GM18505 (cell line): Measurements from ENCODE around the gene SRD5A3.

Experiments used
- ATAC-seq: cut with Tn5 transposase; IDR thresholded peaks from one replicate; pipeline ENCODE4 v1.9.1; 2021; ENCODE audit not compliant: unreplicated experiment
- POLR2A ChIP-seq: IDR thresholded peaks from 4 replicates; pipeline ENCODE4 v1.6.1; 2011; ENCODE audit warnings: borderline replicate concordance; ENCODE audit not compliant: insufficient read depth, insufficient read length; ENCODE audit errors: extremely low read depth

Gene SRD5A3

DNA sequence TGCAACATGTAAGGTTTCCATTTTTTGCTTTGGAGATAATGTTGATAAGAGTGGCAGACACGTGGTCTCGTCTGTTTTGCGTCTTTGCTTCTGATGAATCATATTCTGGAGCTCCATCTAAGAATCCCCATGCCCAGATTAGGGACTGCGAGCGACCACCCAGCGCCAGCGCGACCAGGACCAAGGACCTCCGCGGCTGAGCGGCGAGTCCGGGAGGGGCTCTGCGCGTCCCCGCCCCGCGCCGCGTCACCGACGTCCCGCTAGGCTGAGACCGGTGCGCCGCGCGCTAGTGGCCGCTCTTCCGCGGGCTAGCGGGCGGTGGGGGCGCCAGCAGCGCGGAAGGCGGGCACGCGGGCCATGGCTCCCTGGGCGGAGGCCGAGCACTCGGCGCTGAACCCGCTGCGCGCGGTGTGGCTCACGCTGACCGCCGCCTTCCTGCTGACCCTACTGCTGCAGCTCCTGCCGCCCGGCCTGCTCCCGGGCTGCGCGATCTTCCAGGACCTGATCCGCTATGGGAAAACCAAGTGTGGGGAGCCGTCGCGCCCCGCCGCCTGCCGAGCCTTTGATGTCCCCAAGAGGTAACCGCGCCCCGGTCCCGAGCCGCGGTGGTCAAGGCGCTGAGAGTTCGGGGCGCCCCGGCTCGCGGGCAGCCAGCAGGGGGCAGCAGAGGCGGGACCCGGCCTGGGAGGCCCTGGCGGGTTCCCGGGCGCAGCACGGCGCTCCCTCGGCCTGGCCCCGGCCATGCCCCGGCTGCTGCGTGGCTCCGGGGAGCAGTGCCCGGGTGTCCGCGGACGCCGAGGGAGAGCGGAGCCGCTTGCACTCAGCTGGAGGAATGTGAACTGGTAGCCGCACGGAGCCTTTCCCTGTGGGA lies at the start of gene SRD5A3:
Gene SRD5A3, plus strand, starts transcription at position 263 of the 871 bp plus-strand sequence. Its CDS starts 95 bp downstream, at position 358.
- TF ChIP-seq POLR2A, result peak; percentile 70
- ATAC-seq, result peak; percentile 96

DNA sequence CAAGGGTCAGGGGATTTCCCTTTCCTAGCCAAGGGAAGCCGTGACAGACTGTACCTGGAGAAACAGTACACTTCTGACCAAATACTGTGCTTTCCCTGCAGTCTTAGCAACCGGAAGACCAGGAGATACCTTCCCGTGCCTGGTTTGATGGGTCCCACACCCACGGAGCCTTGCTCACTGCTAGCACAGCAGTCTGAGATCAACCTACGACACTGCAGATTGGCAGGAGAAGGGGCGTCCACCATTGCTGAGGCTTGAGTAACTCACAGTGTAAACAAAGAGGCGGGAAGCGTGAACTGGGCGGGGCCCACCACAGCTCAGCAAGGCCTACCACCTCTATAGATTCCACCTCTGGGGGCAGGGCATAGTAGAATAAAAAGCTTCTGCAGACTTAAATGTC lies 48.7 kb upstream of the SRD5A3 start:
- ATAC-seq, result no peak
- no peak for TF ChIP-seq POLR2A

DNA sequence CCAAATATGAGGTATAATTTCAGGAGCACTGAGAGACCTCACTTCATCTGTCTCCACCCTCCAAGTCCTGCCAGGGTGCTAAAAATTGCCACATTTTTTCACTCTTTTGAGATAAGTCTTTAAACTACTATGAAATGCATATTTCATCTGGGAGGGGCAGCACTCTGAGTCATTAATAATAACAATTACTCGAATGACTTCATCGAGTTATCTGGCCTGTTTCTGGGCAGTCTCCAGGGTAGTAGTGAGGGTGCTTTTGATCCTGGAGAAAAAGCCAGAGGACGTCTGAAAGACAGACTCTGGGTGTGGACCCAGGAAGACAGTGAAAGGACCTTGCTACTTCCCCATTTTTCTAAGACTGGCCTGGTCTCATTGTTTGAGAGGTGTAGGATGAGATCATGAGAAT lies 42.3 kb upstream of the SRD5A3 start:
- no peak for ATAC-seq
- TF ChIP-seq POLR2A, result no peak

DNA sequence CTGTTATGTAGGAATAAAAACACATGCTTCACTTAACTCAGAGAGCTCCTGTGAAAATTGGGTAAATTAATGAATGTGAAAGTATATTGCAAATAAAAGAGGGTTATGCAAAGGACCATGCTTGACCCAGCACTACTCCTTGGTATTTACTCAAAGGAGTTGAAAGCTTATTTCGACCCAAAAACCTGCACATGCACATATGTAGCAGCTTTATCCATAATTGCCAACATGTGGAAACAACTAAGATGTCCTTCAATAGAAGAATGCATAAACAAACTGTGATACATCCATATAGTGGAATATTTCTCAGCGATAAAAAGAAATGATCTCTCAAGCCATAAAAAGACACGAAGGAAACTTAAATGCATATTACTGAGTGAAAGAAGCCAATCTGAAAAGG lies 41.7 kb upstream of the SRD5A3 start:
- TF ChIP-seq POLR2A, result no peak
- no peak for ATAC-seq

DNA sequence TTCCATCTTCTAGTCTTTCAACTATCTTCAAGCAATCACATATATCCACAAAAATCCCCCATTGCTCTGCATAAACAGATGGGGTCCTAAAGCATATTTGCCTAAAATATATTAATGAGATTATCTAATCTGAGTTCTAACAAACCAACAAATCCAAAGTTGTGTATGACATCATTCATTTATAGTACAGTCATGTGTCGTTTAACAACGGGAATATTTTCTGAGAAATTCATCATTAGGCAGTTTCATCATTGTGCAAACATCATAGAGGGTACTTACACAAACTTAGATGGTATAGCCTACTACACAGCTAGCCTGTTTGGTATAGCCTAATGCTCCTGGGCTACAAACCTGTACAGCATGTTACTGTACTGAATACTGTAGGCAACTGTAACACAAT lies 38.0 kb upstream of the SRD5A3 start:
- ATAC-seq, result no peak
- no peak for TF ChIP-seq POLR2A

DNA sequence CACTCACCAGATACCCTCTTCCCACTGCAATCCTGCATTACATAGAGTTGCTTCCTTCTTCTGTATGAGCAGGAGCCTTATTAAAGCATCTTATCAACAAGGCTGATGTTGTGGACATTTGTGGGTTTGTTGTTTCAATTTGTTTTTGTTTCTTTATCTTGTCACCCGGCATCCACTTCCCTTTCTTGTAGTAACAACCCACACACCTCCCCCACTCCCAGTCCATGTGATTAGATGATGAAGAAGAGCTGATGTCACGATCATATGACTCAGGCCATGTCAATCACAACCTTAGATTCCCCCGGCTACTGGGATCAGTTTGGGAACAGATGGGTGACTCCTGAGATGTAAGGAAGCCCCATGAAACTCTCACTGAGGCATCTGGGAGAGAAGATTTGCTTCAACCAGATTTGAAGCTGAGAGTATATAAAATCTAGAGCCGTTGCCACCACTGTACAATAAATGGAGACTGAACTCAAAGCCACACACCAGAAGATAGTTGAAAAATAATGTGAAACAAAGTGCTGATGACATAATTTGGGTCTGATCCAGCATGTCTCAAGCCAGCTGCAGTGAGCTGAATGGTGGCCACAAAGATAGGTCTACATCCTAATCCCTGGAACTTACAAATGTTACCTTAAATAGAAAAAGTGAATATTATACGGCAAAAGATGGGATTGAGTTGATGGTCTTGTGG lies 34.1 kb upstream of the SRD5A3 start:
- no peak for ATAC-seq

DNA sequence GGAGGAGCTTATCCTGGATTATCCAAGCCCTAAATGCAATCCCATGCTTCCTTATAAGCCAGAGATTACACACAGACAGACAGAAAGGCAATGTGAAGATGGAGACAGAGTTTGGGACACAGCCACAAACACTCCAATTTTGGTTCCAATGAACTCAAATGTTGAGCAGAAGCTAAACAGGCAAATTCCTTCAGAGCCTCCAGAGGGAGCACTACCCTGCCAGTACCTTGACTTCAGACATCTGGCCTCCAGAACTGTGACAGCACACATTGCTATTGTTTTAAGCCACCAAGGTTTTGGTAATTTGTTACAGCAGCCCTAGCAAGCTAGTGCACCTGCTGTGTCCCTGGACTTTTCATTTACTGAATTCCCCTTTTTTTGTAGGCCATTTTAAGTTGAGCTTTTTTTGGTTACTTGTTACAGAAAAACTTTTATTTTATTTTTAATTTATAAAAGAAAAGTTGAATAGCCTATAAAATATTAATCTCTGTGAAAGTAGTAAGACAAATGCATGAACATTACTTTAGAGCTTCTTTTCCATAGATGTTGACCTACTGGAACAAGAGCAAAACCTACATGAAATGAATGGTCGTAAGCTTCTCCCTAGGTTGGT lies 33.4 kb upstream of the SRD5A3 start:
- peak; percentile 78 for ATAC-seq
- TF ChIP-seq POLR2A, result no peak

More for the DNA sequence above, 34.1 kb upstream of the SRD5A3 start:
- no peak for TF ChIP-seq POLR2A

DNA sequence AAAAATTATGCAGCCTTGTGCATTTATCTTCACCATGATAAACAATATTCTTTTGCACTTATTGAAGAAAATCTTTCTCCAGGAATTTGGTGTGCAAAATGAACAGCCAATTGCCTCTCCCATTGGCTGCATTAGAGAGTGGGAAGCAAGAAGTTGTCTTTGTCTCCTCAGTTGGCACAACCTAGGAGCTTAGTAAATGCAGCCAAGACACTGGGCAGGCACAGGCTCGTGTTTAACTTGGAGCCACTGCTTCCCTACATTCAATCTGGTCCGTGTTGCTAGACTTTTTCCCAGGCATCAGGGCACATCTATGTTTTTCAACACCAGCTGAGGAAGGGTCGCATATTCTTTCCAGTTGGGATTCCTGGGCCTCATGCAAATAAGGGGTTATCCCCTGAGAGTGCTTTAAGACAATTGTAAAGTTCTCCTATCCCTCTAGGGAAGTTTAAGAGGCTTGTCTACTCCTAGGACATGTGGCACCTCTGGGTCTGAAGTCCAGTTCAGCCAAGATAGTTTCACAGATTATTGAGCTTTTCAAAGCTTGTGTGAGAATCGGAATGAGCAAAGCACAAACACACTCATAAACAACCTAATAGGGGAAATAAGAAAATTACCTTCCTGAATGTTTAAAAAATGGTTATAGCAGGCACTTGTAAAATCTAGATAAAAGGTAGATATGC lies 31.8 kb upstream of the SRD5A3 start:
- no peak for TF ChIP-seq POLR2A
- ATAC-seq, result no peak

DNA sequence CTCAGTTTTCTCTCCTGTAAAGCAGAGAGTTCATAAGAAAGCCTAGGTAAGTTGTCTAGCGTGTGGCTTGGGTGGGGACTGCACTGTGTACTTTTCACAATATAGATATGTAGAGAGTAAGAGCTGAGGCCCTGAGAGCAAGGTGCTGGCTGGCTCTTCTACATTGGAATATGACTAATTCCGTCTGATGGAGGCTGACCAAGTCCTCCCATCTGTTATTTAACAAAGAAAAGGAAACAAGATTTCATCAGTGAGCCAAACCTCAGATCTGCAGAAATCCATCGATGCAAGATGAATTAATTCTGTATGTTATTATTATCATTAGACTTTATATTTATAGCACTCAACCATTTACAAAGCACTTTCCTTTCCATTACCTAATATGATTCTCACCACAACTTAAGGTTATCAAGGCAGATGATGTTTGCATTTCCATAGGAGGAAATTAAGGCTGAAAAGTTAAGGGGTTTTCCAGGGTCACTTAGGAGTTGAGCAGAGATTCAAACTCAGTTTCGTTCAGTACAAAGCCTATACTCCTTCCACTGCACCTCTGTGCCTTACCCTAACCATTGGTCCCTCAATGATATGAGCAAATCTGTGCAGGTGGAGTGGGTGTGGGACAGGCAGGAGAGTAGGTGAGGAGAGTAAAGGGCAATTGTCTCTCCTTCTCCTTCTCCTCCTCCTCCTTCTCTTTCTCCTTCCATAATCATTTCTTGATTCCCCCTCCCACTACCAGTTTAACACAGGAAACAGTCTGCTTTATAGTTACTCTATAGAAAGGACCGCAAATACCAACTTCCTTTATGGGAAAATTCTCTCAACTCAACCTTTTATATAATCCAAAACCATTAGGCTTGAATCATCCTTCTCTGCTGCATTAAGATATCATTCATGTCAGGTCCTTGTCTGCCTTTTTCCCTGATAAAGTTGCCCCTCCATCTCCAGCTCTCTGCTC lies 27.6 kb upstream of the SRD5A3 start:
- no peak for ATAC-seq
- TF ChIP-seq POLR2A, result no peak

DNA sequence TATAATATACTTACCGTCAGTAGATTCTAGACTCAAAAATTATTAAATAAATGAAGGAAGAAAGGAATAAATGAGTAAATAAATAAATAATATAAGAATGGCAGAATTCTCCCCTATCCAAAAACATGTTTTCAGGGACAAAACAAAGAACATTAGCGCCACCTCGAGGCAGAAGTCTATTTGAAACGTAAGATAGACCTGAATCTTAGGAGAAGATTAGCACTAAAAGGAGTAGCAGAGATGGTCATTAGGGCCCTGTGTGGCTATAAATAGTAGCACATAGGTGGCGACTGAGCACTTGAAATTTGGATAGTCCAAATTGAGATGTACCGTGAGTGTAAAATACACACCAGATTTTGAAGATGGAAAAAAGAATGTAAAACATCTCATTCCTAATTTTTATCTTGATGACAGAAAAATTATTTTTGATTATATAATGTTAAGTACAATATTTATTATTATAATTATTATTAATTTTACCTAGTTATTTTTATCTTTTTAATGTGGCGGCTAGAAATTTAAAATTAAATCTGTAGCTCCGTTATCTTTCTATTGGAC lies 24.3 kb upstream of the SRD5A3 start:
- no peak for TF ChIP-seq POLR2A
- no peak for ATAC-seq

DNA sequence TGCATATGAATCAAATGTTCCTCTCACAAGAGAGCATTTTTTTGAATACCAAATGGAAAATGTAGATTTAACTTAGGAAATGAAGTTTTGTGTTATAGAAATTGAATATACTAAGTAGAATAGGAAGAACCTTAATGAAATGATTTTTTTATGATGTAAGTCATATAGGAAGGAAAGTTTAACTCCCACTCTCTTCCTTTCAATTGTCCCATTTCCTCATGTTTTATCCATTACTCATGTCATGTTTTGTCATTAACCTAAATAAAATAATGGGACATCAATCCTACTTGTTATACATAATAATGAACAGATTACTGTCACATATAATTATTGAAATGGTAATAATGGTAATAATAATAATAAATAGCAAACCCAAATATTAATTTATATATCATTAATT lies 22.7 kb upstream of the SRD5A3 start:
- TF ChIP-seq POLR2A, result no peak
- ATAC-seq, result no peak

DNA sequence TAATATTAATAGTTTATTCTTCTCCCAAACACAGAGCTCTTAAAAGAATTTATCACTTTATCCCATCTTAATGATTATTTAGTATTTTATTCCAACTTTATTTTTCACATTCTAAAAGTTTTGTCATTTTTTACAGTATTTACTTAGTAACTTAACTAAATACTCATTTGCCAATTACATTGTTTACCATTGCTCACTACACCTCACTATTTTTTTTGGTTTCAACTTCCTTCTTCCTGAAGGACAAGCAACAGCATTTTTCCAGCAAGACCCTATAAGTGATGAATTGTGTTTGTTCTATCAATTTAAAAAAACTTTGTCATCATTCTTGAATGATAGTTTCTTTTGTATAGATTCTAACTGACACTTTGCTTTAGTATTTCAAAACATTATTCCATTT lies 19.4 kb upstream of the SRD5A3 start:
- no peak for TF ChIP-seq POLR2A
- no peak for ATAC-seq
